Raji (cell line): ENCODE results near the gene HMGN4.

Source experiments
- POLR2A ChIP-seq: IDR thresholded peaks from 2 replicates; pipeline ENCODE4 v1.6.1; 2011; ENCODE audit warnings: low read depth, low read length, control low read depth; ENCODE audit not compliant: insufficient read depth

The HMGN4 gene

GRCh38 chr6:26519359-26519758 is 18.8 kb upstream of the HMGN4 start:
- no peak for TF ChIP-seq POLR2A

GRCh38 chr6:26520237-26520849 is 17.8 kb upstream of the HMGN4 start:
- TF ChIP-seq POLR2A: peak; percentile 42; the same call in 1 of the 2 replicates

DNA sequence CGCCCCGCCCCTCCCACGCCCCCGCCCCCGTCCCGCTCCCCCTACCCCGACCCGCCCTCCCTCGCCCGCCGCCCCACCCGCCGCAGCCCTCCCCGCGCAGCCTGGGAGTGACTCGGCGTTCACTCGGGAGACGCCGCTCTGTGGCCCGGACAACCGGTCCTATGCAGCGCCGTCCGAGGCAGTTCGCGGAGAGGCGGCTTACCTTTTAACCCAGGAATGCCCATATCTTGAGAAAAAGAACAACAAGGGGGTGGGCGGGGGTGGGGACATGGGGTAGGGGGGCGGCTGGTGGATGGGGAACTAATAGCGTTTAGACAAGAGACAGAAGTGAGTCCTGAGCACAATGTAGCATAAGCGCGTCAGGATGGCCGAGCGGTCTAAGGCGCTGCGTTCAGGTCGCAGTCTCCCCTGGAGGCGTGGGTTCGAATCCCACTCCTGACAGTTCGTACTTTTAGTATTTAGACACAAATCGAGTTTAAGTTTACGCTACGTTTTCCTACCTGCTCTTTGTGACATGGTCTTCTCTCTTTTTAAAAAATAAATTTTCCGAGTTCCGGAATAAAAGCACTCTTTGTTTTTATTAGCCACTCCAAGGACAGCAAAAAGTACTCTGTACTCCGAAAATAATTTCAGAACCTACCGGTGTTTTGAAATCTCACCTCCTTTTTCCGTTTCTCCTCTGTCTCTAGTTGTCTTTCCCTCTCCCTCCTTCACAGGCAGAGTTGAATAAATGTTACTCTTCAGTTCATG is 17.1 kb upstream of the HMGN4 start:
- peak; percentile 36; the same call in 1 of the 2 replicates for TF ChIP-seq POLR2A

- TF ChIP-seq POLR2A: no peak
These were observed 16.4 kb upstream of the HMGN4 start for GRCh38 chr6:26521600-26522391.

GRCh38 chr6:26524722-26525370 is 13.3 kb upstream of the HMGN4 start:
- TF ChIP-seq POLR2A: no peak

- no peak for TF ChIP-seq POLR2A
These were observed 12.3 kb upstream of the HMGN4 start for GRCh38 chr6:26525838-26526237.

DNA sequence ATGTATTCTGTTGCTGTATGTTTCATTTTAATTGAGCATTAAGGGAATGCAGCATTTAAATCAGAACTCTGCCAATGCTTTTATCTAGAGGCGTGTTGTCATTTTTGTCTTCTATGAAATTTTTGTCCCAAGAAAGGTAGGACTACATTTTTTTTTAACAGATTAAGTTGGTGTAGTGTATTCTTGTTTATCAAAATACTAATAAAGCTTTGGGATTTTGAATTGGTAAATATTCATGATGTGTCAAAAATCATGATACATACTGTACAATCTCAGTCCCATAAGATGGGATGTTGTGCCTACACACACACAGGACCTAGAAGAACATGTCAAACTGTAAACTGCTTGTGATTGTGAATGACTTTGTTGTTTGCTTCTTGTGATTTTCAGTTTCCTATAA is 11.2 kb upstream of the HMGN4 start:
- no peak for TF ChIP-seq POLR2A

DNA sequence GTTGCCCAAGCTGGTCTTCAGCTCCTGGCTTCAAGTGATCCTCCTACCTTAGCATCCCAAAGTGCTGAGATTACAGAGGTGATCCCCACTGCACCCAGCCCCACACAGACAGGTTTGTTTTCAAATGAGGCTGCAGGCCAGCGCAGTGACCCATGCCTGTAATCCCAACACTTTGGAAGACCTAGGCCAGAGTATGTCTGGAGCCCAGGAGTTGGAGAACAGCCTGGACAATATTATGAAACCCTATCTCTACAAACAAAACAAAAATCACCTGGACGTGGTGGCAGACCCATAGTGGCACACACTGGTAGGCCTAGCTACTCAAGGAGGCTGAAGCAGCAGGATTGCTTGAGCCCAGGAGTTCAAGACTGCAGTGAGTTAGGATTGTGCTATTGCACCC is 8.0 kb upstream of the HMGN4 start:
- TF ChIP-seq POLR2A: no peak

- no peak for TF ChIP-seq POLR2A
These were observed 6.3 kb upstream of the HMGN4 start for GRCh38 chr6:26531897-26532296.

DNA sequence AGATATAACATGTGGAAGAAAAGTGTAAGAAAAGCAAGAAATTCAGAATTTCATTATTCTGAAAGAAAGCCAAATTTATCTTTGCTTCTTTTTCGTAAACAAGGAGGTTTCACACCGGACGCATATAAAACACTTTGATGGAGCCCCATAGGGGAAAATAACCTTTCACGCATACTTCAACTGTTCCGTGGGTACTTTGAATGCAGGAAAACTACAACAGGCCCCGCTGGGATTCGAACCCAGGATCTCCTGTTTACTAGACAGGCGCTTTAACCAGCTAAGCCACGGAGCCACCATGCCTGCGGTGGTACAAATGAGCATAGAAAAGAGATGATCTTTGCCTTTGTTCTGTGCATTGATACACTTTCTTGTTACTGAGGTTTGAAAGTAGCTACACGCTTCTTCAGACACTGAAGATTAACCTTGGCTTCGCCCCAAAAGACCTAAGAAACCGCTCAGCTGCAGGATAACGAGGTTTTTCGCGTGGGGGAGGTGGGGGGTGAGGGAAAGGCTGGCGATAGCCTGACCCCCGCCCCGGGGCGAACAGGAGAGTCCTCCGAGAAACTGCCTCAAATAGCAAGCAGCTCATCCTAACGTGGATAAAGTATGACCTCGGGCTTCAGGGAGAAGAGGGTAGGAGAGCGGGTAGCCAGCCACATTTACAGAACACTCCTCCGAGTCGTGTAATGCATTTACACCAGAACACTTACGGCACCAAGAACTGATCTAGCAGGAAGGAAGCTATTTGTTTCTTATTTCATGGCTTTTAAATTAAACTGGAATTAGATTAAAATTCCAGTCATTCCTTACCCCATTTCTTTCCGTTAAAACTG is 5.3 kb upstream of the HMGN4 start:
- TF ChIP-seq POLR2A: no peak

DNA sequence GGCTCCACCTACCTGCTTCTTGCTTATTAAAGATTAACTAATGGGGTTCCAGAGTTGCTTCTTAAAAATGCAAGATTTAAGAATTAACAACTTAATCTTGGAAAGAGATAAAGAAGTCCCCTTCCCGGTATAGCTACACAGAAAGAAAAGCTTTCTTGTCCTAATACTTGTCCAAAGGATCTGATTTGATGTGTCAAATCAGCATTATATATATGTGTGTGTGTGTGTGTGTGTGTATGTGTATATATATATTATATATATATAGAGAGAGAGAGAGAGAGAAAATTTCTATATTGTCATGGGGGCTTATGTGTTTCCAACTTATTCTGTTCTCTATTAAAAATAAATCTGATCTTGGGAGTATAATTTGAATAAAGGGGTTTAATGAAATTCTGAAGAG is 4.6 kb upstream of the HMGN4 start:
- TF ChIP-seq POLR2A: no peak

DNA sequence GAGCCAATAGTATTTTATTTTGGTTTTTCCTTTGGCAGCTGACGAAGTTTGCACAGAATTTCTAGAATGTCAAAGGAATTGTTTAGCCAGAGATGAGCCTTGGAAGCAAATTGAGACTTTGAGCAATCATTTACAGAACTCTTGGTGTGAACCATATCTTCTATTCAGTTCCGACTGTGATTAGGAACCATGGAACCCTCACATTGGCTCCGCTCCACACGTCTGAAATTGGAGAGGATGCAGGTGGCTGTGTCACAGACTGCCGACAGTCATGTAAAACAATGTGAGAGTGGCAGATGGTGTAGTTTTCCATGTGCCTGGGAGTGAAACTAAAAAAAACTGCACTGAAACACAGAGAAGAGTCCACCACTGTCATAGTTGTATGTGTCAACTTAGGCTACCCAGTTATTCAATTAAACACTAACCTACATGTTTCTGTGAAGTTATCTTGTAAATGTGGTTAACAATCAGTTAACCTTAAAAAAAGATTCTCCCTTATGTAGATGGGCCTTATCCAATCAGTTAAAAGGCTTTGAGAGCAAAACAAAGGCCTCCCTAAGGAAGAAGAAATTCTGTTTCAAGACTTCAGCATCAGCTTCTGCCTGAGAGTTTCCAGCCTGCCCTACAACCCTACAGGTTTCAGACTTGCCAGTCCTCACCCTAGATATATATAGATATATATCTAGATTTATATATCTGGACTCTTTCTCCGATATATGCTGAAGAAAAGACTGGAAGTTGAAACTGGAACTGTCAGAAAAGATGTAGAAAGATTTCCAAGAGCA is 3.3 kb upstream of the HMGN4 start:
- TF ChIP-seq POLR2A: no peak

GRCh38 chr6:26536571-26537159 is 1.5 kb upstream of the HMGN4 start:
- TF ChIP-seq POLR2A: no peak

DNA sequence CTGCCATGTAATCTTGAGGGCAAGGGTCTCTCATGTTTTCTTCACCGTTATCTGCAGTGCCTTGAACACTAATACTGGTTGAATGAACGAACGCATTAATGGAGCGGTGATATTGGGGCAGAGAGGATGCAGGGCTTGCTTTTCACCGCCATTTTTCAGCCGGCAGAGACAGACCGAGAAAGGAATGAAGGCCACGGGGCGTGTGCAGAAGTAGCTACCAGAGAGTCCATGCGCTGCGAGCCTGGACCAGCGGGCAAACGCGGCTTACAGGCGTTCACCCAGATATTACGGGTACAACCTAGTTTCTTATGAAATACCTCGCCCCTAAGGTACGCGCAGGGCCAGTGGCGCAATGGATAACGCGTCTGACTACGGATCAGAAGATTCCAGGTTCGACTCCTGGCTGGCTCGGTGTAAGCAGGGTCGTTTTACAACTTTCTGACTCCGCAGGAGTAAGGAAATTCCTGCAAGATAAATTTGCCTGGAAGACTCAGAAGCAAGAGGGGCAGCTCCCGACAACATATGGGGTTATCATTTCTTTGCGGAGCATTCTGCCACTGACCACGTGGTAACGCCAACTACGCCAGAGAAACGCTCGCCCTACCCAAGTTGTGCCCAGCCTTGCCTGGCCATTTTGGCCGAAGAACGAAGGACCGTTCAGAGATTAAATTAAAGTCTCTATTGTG is 863 bp upstream of the HMGN4 start:
- no peak; the same call in 1 of the 2 replicates for TF ChIP-seq POLR2A
